GM20000 (cell line): ENCODE measurements around the gene GK2.

Experiments
- DNase-seq: peaks from one replicate; pipeline ENCODE4 v3.0.0; 2012; ENCODE audit warnings: low spot score
- CTCF ChIP-seq: IDR thresholded peaks from 2 replicates; pipeline ENCODE4 v1.5.1; 2012; ENCODE audit warnings: mild to moderate bottlenecking, control low read depth; ENCODE audit errors: extremely low read depth, missing control alignments

The GK2 gene

GRCh38 chr4:79408063-79408462 is at the start of gene GK2:
GK2 (minus strand) TSS chr4:79408228; CDS start chr4:79408200, 28 bp downstream.
- DNase-seq = no peak
- TF ChIP-seq CTCF = no peak

DNA sequence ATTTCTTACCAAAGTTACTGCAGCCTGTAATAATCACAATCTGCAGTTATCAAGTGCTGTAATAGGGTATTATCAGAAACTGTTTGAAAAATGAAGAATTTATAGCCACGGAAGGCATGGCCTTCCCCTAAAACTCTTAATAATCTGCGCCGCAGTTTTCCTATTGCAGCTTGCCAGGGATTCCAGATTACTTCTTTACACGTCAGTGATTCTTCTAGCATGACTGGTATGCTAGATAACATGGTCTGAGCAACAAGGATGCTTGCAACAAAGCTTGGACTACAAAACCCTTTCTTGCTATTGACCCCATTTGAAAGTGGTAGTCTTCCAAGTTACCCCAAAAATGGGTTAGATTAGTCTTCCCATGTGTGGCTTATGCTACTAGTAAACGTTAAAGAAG is 47.2 kb upstream of the GK2 start:
- TF ChIP-seq CTCF = no peak
- no peak for DNase-seq

- DNase-seq = no peak
- no peak for TF ChIP-seq CTCF
Measured at GRCh38 chr4:79454656-79455055, 46.6 kb upstream of the GK2 start.

DNA sequence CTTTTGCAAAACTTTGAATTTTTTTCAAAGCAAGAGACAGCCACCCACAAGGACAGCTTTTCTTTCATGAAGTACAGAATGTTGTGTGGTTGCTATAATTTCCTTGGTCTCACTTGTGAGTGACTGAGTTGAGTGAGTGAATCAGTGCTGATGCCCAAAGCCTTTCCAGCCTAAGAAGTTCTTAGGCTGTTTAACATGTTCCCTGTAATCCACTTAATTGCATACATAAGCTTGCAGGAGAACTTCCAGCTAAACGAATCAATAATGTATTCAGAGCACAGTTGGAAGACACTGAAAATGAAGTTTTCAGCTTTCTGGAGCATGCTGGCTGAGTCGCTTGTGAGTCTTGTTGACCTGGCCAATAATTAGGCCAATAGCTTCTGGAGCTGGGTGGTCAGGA is 42.0 kb upstream of the GK2 start:
- no peak for TF ChIP-seq CTCF
- no peak for DNase-seq

DNA sequence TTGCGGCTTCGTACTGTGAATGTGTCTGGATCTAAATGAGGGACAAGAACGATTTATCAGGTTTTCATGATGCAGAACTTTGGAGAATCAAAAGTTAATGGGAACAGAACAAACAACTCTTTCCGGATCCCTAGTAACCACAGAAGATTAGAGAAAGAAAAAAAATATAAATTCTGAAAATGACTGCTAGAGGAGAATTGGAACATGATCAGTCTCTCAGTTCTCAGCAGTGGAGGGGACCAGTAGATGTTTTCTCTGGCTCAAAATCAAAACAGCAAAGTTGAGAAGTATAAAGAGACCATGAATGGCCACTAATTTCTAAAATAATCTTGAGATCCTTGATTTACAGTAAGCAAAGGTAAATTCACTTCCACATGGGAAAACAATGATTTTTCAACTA is 38.1 kb upstream of the GK2 start:
- no peak for TF ChIP-seq CTCF
- DNase-seq = no peak

DNA sequence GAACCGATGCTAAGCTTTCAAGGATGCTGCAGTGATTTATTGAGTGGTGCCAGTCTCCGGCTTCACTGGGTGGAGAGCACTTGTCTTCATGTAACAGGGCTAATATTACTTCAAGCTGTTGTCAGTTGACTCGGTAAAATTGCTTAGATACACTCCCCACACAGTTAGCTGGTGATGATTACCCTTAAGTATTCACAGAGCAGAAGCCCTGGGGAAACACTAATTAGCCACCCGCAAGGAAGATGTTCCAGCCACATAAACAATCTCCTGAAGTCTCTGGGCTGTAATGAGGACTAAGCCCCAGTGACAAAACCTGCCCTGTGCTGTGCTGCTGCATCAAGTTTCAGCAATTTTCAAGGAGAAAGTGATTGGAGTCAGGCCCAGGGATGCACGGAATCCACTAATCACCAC is 37.3 kb upstream of the GK2 start:
- no peak for DNase-seq
- no peak for TF ChIP-seq CTCF

- TF ChIP-seq CTCF = no peak
- DNase-seq = no peak
Measured at GRCh38 chr4:79442422-79442821, 34.4 kb upstream of the GK2 start.

DNA sequence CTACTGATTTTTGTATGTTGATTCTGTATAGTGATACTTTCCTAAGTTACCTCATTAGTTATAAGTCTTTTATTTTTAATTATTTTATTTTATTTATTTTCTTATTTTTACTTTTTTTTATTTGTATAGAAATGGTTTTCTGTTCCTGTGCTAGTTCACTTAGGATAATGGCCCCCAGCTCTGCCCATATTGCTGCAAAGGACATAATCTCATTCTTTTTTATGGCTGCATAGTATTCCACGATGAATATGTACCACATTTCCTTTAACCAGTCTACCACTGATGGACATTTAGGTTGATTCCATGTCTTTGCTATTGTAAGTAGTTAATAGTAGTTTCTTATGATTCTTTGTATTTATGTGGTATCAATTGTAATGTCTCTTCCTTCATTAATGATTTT is 31.5 kb upstream of the GK2 start:
- no peak for DNase-seq
- TF ChIP-seq CTCF = no peak
